WI38 (cell line): ENCODE data around the gene FOLR3.

Experiments
- H3K4me3 ChIP-seq: 2 replicates; pipeline ENCODE4 v1.5.1; 2011; ENCODE audit warnings: low read depth, mild to moderate bottlenecking, control low read depth, low read length
- CTCF ChIP-seq: IDR thresholded peaks from 2 replicates; pipeline ENCODE4 v1.5.1; 2012; ENCODE audit warnings: low read depth, mild to moderate bottlenecking, control low read depth, low read length

FOLR3 gene

GRCh38 chr11:72125956-72126355, 9.6 kb upstream of the FOLR3 start:
- TF ChIP-seq CTCF: no peak
- no peak overlapping the region for H3K4me3 ChIP-seq

- no peak overlapping the region for H3K4me3 ChIP-seq
- TF ChIP-seq CTCF: no peak
These were observed 7.6 kb upstream of the FOLR3 start for GRCh38 chr11:72127923-72128322.

- no peak for TF ChIP-seq CTCF
These were observed 6.1 kb upstream of the FOLR3 start for GRCh38 chr11:72129381-72129780.

GRCh38 chr11:72132646-72133045, 2.9 kb upstream of the FOLR3 start:
- no peak overlapping the region for H3K4me3 ChIP-seq
- no peak for TF ChIP-seq CTCF

More at GRCh38 chr11:72129381-72129780, 6.1 kb upstream of the FOLR3 start:
- no peak overlapping the region for H3K4me3 ChIP-seq

- no peak for TF ChIP-seq CTCF
- no peak overlapping the region for H3K4me3 ChIP-seq
These were observed 562 bp downstream of the FOLR3 start for GRCh38 chr11:72135891-72136683.

- H3K4me3 ChIP-seq: no peak overlapping the region
- no peak for TF ChIP-seq CTCF
These were observed 1.2 kb downstream of the FOLR3 start for GRCh38 chr11:72136684-72137262.

GRCh38 chr11:72138821-72139390, 3.4 kb downstream of the FOLR3 start:
- H3K4me3 ChIP-seq: no peak overlapping the region
- no peak for TF ChIP-seq CTCF
